Measurements from ENCODE around the gene KCNIP3.
"Not testable (repeated sequence)": the region's sequence is repeated elsewhere in the genome, so short reads cannot be mapped to it uniquely, and the experiment has no call there.

KCNIP3 gene

DNA sequence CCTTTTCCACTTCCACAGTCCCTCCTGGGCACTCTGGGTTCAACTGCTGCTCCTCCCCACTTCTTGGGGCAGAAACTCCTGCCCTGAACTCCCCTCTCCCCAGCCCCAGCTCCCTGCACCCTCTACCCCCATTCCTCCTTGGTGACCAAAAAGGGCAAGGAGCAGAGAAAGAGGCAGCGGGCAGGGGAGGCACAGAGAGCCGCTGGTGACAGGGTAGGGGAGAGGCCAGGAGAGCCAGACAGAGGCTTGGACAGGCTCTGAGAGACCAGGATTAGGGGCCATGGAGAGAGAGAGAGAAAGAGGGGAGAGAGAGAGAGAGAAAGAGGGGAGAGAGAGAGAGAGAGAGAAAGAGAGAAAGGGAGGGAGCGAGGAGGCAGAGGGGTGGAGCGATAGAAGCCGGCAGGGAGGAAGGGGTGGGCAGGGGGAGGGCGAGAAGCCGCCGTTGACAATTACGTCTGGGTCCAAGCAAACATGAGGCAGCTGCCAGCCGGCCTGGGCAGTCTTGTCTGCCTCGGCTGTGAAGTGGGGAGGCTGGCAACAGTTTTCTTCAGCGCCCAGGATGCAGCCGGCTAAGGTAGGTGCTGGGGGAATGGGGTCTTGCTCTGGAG lies at the start of gene KCNIP3:
KCNIP3 (plus strand) TSS at position 468 of the 608 bp plus-strand sequence; CDS start at position 560, 92 bp downstream.
- peak; percentile 80 for DNase-seq

DNA sequence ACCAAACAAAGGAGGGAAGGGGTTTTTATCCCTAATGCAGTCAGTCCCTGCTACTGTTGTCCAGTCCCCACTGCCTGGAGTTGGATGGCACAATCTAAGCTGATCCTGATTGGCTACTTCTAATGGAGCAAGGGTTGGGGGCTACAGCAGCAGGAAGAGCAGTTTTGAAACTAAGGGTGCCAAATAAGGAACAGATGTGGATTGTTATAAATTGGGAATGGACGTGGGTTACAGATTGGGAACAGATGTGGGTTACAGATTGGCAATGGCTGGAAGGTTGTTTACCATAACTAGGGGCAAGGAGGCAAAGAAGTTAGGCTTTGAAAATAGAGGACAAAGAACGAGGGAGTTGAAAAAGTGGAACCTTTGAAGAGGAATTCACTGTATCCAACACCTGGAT lies 38.9 kb upstream of the KCNIP3 start:
- DNase-seq = no peak

DNA sequence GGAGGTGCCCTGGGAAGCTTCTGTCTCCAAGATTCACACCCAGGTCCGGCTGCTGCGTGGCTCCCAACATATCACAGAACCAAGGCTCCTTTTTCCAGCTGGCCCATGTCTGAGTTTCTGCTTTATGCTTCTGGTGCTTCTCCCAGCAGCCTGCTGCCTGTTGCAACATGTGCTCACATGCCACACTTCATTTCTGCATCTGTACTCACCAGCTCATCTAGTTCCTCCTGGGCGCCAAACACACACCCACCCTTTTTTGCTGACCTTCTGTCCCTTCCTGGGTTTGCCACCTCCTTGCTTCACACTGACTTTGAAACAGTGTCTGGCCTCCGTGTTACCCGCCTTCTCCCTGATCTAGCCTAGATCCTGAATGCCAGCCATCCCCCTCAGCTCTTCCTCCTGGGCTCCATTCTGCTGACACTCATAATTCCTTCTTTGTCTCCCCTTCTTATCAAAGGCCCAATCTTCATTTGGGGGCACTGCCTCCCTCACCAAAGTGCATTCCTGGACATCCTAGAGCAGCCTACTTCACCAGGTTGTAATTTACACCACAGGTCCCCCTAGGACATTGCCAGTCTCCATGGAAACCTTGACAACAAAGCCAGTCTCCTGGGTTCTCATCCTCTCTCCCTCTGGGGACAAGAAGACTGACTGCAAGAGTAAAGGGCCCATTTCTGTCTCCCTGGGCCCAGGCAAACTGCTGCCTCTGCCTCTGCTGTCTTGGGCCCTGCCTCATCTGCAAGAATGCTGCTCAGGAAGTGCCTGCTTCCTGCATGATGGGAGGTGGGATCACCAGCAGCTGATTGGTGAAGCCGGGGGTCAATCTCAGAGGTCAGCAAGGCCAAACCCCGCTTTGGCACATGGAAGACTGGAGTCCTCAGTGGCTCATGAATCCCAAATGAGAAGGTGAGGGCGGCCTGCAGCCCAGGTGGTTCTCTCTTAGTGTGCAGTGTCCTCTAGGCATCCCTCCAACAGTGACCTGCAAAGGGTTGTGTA lies 36.8 kb upstream of the KCNIP3 start:
- DNase-seq = no peak

DNA sequence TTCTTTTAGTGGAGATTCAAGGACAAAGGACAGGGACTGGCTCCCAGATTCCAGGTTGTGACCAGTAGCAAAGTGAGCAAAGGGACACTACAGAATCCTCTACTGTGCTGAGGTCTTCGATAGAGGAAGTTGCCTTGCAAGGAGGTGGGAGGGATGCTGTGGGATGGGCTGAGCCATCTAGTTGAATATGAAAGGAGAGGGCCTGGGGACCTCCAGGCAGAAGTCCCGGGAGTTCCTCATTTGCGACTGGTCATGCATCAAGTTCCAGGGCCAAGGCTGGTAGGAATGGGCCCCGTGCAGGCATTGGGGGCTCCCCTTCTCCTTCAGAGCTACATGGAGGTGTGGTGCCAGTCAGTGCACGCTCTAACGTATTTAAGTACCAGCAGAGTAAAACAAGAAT lies 35.5 kb upstream of the KCNIP3 start:
- no peak for DNase-seq

DNA sequence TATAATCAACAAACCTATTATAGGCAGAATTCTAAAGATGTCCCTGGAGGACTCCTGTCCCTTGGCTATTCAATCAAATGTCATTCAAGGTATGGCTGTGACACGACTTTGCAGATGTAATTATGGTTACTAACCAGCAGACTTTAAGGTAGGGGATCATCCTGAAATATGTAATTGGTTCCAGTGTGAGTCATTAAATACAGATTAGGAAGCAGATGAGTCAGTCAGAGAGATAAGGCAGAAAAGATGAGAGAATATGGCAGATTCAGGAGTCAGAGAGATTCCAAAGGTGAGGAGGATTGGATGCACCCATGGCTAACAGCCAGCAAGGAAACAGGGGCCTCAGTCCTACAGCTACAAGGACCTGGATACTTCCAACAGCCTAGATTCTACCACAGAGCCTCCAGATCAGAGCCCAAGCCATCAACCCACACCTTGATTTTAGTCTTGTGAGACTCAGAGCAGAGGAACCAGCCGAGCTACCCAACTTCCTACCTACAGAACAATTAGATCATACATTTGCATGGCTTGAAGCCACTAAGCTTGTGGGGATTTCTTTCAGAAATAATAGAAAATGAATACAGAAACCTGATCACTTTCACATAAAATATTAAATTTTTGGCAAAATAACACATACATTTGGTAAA lies 34.1 kb upstream of the KCNIP3 start:
- no peak for DNase-seq

DNA sequence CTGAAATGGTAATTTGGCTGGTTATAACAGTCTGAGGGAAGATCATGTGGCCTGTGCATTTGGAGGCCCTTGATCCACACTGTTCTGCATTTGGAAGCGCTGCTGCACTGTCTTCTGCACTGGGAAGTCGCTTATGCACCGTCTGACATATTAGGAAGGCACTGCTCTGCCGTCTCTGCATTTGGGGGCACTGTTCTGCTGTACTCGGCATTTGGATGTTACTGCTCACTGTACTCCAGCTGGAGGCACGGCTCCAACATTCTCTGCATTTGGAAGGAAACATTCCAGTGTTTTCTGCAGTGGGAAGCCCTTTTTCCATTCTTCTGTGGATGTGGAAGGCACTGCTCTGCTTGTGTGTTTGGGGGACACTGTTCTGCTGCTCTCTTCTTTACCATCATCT lies 32.5 kb upstream of the KCNIP3 start:
- no peak for DNase-seq

DNA sequence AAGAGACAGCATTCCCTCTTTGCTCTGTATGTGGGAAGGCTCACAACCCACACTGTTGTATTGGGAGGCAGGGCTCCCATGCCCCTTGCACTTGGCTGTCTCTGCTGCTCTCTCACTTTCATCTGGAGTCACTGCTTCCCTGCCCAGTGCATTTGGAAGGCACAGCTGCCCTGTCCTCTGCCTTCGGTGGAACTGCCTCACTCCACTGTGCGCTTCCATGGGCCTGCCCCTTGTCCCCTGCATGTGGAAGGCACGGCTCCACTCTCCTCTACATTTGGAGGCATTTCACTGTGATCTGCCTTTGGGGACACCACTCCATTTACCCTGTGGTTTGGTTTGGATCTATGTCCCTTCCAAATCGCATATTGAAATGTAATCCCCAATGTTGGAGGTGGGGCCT lies 32.0 kb upstream of the KCNIP3 start:
- DNase-seq = no peak

DNA sequence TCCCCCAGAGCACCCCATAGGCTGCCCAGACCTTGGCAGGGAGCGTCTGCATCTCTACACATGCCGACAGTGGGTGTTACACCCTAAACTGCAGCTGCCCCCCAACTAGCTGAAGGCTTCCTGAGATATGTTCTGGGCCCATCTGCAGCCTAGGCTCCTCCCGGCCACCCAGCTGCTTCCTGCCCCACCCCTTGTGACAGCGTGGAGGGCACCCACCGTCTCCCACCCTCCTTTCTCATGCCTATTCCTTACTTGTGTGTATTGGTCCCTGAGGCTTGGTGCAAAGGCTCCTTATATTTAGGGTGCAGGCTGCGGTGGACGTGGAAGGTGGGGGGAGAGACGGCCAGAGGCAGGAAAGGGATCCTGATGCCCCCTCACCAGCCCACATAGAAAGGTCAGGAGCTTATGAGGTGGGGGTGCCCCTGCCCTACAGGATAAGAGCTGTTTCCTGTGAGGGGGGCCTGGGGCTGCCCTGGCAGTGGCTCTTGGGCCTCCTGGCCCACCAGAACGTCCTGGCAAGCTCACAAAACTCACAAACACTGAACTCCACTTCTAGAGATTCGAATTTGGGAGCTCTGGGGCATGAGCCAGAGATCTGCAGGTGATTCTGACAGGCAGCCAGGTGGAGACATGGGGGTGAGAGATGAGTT lies 30.2 kb upstream of the KCNIP3 start:
- no peak for DNase-seq

DNA sequence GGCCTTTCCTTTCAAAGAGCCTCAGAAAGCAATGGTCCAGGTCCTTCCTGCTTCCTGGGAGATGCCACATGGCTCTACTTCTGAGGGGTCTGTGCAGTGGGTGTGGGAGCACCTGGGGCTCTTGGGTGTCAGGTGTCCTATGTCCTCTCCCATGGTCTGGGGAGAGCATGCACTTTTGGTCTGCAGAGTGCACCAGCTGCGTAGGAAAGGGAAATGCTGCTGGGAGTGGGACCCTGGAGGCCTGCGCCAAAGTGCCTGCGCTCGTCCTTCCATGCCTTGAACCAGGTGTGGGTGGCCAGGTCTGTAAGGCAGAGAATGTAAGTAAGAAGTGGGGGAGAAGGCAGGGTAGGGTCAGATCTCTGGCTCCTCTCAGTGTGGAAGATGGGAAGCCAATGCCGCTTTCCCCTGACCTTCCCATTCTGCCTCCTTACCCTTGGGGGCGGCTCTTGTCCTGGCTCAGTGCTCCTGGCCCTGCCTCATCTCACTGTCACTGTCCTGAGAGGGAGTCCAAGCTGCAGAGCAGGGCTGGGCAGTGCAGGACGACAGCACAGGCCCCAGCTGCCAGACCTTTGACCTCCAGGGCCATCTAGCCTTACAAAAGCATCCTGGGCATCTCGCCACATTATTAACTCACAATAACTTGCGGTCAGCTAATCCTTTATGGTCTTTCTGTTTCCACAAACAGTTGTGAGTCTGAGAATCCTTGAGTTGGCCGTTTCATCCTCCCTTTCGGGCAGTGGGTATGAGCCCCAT lies 29.5 kb upstream of the KCNIP3 start:
- no peak for DNase-seq

DNA sequence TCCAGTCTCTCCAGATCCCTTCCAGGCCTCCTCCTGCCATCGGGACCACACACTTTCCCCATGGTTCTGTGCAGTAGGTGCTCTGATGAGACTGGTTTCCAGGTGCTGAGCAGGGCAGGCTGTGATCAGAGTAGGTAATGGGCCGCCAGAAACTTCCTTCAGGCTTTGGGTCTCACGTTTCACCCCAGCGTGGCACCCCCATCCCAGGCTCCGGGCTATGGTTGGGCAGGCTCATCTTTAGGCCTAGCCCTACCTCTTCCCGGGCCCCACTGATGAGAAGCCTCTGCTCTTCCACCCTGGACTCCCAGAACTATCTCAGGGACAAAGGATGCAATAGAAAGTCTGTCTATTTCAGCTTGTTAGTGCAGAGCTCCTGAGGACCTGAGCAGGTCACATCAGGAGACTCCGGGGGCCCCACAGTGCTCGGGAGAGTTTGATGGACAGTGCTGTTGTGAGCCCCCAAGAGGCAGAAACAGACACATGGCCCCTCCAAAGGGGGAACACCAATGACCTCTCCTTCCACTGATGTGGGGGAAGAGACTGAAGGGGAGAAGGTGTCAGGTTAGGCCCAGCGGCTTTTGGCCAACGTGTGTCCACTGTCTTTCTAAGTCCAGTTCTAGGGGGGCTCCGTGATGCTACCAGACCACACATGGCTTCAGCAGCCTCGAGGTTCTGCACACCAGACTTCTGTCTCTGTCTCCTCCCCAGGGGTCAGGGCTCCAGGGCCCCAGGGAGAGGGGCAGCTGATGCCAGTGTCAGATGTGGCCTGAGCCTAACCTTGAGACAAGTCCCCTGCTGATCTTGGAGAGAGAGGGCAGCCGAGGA lies 28.7 kb upstream of the KCNIP3 start:
- DNase-seq = no peak

DNA sequence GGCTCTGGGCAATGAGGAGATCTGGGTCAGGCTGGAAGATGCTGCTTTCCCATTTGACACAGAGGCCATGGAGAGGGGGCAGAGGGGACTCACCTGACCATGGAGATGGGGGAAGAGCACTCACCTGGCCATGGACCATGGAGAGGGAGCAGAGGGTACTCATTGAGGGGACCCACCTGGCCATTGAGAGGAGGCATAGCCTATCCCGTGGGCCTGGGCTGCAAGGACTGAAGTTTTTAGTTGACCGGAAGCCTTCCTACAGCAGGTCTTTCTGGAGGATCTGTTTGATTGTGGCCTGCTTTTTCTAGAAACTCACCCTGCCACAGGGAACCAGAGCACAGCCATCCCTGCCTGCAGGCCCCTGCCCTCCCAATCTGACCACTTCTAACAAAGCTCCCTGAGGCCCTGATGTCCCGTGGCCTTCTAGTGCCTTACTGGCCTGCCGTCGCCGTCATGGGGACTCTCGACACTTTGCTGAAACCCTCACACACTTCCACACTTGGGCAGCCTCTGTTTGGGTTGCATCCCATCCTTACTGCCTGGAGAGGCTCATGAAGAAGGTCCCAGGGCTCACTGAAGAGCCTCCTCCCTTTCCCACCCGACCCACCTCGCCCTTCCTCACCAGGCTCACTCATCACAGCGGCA lies 28.0 kb upstream of the KCNIP3 start:
- DNase-seq = no peak

DNA sequence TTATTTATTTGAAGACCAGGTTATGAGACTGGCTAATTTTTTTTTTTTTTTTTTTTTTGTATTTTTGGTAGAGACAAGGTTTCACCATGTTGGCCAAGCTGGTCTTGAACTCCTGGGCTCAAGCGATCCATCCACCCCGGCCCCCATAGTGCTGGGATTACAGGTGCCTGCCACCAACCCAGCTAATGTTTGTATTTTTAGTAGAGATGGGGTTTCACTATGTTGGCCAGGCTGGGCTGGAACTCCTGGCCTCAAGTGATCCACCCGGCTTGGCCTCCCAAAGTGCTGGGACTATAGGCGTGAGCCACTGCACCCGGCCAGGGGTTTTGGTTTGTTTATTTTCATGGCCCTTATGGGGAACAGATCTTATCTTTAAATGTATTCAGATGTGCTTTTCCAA lies 27.4 kb upstream of the KCNIP3 start:
- not testable (repeated sequence) for DNase-seq

DNA sequence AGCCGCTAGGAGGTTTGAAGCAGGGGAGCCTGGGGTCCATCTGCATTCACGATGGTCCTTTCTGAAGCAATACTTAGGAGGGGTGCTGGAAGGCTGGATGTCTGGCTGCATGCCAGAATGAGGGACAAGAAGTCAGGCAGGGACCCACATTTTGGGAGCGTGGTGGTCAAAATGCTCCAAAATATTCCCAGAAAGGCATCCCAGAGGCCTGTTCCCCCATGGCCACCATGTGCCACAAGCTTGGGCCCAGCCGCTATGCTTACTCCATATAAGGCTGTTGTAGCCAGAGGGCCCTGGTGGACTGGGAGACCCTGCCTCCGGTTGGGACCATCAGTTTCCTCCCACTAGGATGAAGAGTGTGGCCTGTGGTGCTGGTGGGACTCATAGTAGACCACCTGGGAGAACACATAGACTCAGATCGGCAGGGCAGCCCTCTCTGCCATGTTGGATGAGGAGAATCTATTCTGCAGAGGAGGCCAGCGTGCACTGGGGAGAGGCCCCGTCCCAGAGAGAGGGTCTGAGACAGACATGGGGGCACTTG lies 26.5 kb upstream of the KCNIP3 start:
- DNase-seq = no peak

DNA sequence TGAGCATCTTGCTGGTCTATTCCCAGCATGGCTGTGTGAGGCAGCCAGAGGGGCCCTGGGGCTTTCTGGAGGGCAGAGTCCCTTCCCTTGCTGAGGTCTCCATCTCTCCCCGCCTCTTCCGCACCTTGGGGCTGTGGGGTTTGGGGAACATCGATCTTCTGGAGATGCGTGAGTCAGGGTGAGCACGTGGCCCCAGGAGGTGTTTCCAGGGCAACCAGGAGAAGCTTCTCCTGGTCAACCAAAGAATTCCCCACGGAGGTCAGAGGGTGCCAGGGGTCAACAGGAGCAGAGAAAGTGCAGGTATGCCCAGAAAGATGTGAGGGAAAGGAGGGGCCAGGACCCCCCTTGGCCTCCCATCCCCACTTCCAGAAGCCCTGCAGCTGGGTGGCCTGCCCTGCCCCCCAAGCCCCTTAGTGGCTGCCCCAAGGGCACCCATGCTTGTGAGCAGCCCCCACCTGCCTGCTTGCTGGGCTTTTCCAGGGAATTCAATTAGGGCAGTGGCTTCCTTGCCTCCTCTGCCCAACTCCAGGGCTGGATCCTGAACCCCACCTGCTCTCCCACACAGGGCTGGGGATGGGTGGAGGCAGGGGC lies 25.7 kb upstream of the KCNIP3 start:
- DNase-seq = no peak

DNA sequence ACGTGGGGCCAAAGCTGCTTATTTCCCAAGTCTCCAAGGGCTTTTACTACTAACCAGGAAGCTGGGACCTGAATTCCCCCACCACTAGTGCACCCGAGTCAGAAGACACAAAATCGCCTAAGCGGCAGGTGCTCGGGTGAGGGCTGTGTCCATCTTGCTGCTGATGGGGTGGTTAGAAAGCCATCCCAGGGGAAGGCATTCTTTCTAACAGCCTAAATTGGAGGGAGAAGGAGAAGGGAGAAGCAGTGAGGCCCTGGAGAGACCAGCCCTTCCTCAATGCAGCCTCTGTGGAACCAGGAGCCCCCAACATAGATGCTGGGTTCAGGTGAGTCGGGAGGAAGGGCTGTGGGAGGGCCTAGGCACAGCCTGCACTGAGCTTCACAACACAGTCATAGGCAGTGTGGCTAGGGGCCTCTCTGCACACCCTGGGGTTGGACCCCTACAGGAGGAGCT lies 24.8 kb upstream of the KCNIP3 start:
- no peak for DNase-seq

DNA sequence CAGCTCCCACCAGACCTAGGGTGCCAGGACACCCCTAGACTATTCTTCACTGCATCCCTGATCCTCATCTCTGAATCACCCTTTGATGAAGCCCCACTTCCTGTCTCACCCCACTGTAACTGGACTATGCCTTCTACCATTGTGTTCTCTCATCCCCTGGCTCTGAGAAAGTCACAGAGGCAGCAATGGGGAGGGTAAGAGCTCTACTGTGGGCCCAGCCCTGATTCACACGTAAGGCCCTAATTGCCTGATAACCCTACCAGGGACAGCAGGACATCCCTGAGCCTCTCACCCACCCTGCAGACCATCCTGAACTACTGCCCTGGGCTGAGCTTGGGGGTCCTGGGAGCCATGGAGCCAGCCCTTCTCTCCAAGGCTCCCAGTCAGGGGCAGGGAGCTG lies 24.4 kb upstream of the KCNIP3 start:
- DNase-seq = no peak

DNA sequence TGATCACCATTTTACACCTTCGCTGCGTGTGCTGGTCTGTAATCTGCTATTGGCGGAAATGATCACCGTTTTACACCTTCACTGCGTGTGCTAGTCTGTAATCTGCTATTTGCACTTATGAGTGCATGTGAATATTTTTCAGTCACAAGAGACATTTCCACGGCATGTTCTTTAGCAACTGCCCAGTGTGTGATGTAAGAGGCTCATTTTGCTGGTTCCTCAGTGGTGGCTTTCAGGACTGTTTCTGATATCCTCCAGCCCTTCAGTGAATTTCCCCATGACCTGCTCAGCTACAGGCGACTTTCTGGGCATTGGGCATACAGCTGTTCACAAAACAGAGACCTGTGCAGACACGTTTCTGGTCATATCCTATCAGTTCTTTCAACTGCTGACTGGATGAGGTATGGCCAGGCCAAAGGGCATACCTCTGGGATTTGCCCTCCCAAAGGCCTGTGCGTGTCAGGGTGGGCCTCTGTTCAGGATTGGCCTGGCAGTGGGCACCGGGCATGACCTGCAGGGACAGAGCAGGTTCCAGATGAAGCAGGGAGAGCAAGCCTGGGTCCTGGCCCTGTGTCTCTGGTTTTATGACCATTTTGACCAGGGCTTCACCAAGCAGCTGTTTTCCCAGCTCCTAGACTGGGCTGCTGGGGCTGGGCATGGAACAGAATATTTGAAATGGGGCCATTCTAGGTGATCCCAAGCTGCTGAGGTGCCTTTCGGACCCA lies 23.4 kb upstream of the KCNIP3 start:
- DNase-seq = no peak

DNA sequence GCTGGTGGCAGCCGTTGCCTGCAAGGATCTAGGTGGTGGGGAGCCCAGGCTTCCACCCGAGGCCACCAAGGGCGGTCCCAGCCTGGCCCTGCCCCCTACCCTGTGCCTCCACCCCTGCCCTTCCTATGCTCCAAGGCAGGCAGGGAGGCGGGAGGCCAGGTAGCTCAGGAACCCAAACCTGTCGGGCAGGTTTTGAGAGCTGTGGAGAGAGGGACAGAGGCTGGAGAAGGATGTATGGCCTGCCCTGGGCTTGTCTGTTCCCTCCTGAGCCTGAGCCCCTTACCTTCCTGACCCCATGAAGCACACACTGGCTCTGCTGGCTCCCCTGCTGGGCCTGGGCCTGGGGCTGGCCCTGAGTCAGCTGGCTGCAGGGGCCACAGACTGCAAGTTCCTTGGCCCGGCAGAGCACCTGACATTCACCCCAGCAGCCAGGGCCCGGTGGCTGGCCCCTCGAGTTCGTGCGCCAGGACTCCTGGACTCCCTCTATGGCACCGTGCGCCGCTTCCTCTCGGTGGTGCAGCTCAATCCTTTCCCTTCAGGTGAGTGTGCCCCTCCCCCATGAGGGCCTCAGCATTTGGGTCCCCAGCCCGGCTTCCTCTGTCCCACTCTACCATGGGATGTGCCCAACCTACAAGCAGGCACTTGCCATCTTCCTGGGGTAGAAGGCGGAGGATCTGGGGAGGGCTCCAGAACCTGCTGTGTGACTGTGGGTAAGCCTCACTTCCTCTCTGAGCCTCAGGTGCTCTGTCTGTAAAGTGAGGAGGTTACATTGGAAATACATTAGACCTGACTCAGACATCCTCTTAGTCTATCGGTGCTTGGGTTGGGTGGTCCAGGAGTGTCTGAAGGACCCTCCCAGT lies 22.6 kb upstream of the KCNIP3 start, which contains the start of gene PROM2:
PROM2 (plus strand) TSS at position 159 of the 860 bp plus-strand sequence; CDS start at position 296, 137 bp downstream.
- DNase-seq = no peak
